ENCODE data around the gene ARMH3.
A peak's percentile ranks its signal among the peaks of the same experiment; 100 is the strongest.

The ARMH3 gene

GRCh38 chr10:101830322-101831168, 225.4 kb downstream of the ARMH3 start:
- Histone ChIP-seq H3K4me1 (ENCODE audit: insufficient read depth, low read length) (peaks cover 7% of the 10 kb centered on the region), H3K27me3 (ENCODE audit: insufficient read depth, low read length) (no peaks in the 10 kb centered on the region), H3K4me3 (ENCODE audit: low read length) (peak overlapping the region; percentile 72), H3K27ac (ENCODE audit: low read length) (no peak overlapping the region), H3K9me3 (ENCODE audit: insufficient read depth, low read depth, low read length) (no peaks in the 10 kb centered on the region), H3K36me3 (ENCODE audit: insufficient read depth, low read depth, low read length) (no peaks in the 10 kb centered on the region), H3K9ac (ENCODE audit: low read depth, low read length) (peak overlapping the region; percentile 40; the same call in 1 of the 2 replicates)

GRCh38 chr10:101829561-101830315, 226.2 kb downstream of the ARMH3 start:
- no peak overlapping the region for H3K27ac ChIP-seq (ENCODE audit: low read length)
- no peak overlapping the region for H3K9ac ChIP-seq (ENCODE audit: low read depth, low read length)
- H3K9me3 ChIP-seq (ENCODE audit: insufficient read depth, low read depth, low read length) = no peaks in the 10 kb centered on the region
- H3K4me1 ChIP-seq (ENCODE audit: insufficient read depth, low read length) = peaks cover 4% of the 10 kb centered on the region; the same call in 1 of the 2 replicates
- no peaks in the 10 kb centered on the region for H3K27me3 ChIP-seq (ENCODE audit: insufficient read depth, low read length)
- no peaks in the 10 kb centered on the region for H3K36me3 ChIP-seq (ENCODE audit: insufficient read depth, low read depth, low read length)
- H3K4me3 ChIP-seq (ENCODE audit: low read length) = peak overlapping the region; percentile 72

- Histone ChIP-seq H3K36me3 (ENCODE audit: insufficient read depth, low read depth, low read length) (no peaks in the 10 kb centered on the region), H3K9me3 (ENCODE audit: insufficient read depth, low read depth, low read length) (no peaks in the 10 kb centered on the region), H3K9ac (ENCODE audit: low read depth, low read length) (no peak overlapping the region), H3K27ac (ENCODE audit: low read length) (no peak overlapping the region), H3K27me3 (ENCODE audit: insufficient read depth, low read length) (no peaks in the 10 kb centered on the region), H3K4me3 (ENCODE audit: low read length) (peak overlapping the region; percentile 52; the same call in 1 of the 2 replicates), H3K4me1 (ENCODE audit: insufficient read depth, low read length) (peaks cover 4% of the 10 kb centered on the region; the same call in 1 of the 2 replicates)
Measured at GRCh38 chr10:101828766-101829551, 227.0 kb downstream of the ARMH3 start.

- H3K9me3 ChIP-seq (ENCODE audit: insufficient read depth, low read depth, low read length) = no peaks in the 10 kb centered on the region
- no peak overlapping the region for H3K9ac ChIP-seq (ENCODE audit: low read depth, low read length)
- no peaks in the 10 kb centered on the region for H3K27me3 ChIP-seq (ENCODE audit: insufficient read depth, low read length)
- no peak overlapping the region for H3K27ac ChIP-seq (ENCODE audit: low read length)
- no peak overlapping the region for H3K4me3 ChIP-seq (ENCODE audit: low read length)
- no peaks in the 10 kb centered on the region for H3K36me3 ChIP-seq (ENCODE audit: insufficient read depth, low read depth, low read length)
- peaks cover 4% of the 10 kb centered on the region; the same call in 1 of the 2 replicates for H3K4me1 ChIP-seq (ENCODE audit: insufficient read depth, low read length)
Measured at GRCh38 chr10:101827919-101828600, 227.9 kb downstream of the ARMH3 start.

- no peaks in the 10 kb centered on the region for H3K27me3 ChIP-seq (ENCODE audit: insufficient read depth, low read length)
- H3K4me3 ChIP-seq (ENCODE audit: low read length) = no peak overlapping the region
Measured at GRCh38 chr10:101826852-101827434, 229.0 kb downstream of the ARMH3 start.

GRCh38 chr10:101824736-101825135, 231.2 kb downstream of the ARMH3 start:
- no peaks in the 10 kb centered on the region for H3K4me1 ChIP-seq (ENCODE audit: insufficient read depth, low read length)
- H3K27me3 ChIP-seq (ENCODE audit: insufficient read depth, low read length) = no peaks in the 10 kb centered on the region
- no peak overlapping the region for H3K9ac ChIP-seq (ENCODE audit: low read depth, low read length)
- H3K27ac ChIP-seq (ENCODE audit: low read length) = no peak overlapping the region
- H3K4me3 ChIP-seq (ENCODE audit: low read length) = no peak overlapping the region
- no peaks in the 10 kb centered on the region for H3K36me3 ChIP-seq (ENCODE audit: insufficient read depth, low read depth, low read length)
- no peaks in the 10 kb centered on the region for H3K9me3 ChIP-seq (ENCODE audit: insufficient read depth, low read depth, low read length)

More at GRCh38 chr10:101826852-101827434, 229.0 kb downstream of the ARMH3 start:
- Histone ChIP-seq H3K9me3 (ENCODE audit: insufficient read depth, low read depth, low read length) (no peaks in the 10 kb centered on the region), H3K9ac (ENCODE audit: low read depth, low read length) (no peak overlapping the region), H3K27ac (ENCODE audit: low read length) (no peak overlapping the region), H3K36me3 (ENCODE audit: insufficient read depth, low read depth, low read length) (no peaks in the 10 kb centered on the region), H3K4me1 (ENCODE audit: insufficient read depth, low read length) (peaks cover 4% of the 10 kb centered on the region; the same call in 1 of the 2 replicates)

- Histone ChIP-seq H3K9ac (ENCODE audit: low read depth, low read length) (peak overlapping the region; percentile 98), H3K36me3 (ENCODE audit: insufficient read depth, low read depth, low read length) (no peaks in the 10 kb centered on the region), H3K27ac (ENCODE audit: low read length) (peak overlapping the region; percentile 98), H3K4me1 (ENCODE audit: insufficient read depth, low read length) (0 out of 2 replicates have a peak, but pooled peaks cover 5% of the 10 kb centered on the region), H3K27me3 (ENCODE audit: insufficient read depth, low read length) (no peaks in the 10 kb centered on the region), H3K4me3 (ENCODE audit: low read length) (peak overlapping the region; percentile 97), H3K9me3 (ENCODE audit: insufficient read depth, low read depth, low read length) (no peaks in the 10 kb centered on the region)
Measured at GRCh38 chr10:101818872-101819633, 236.9 kb downstream of the ARMH3 start.

GRCh38 chr10:101818119-101818871, 237.7 kb downstream of the ARMH3 start, which contains the start of gene OGA:
OGA (minus strand) TSS chr10:101818444; CDS start chr10:101818022, 422 bp downstream.
- peak within 1 kb of the TSS; percentile 97 for H3K4me3 ChIP-seq (ENCODE audit: low read length)
- no peaks in the 10 kb centered on the region for H3K9me3 ChIP-seq (ENCODE audit: insufficient read depth, low read depth, low read length)
- H3K27me3 ChIP-seq (ENCODE audit: insufficient read depth, low read length) = no peaks in the 10 kb centered on the region
- 0 out of 2 replicates have a peak, but pooled peaks cover 5% of the 10 kb centered on the region for H3K4me1 ChIP-seq (ENCODE audit: insufficient read depth, low read length)
- H3K36me3 ChIP-seq (ENCODE audit: insufficient read depth, low read depth, low read length) = peaks cover 3% of the 10 kb centered on the region
- H3K27ac ChIP-seq (ENCODE audit: low read length) = peak within 1 kb of the TSS; percentile 98
- peak within 1 kb of the TSS; percentile 98 for H3K9ac ChIP-seq (ENCODE audit: low read depth, low read length)

GRCh38 chr10:101817337-101818118, 238.4 kb downstream of the ARMH3 start:
- peak overlapping the region; percentile 97 for H3K4me3 ChIP-seq (ENCODE audit: low read length)
- H3K36me3 ChIP-seq (ENCODE audit: insufficient read depth, low read depth, low read length) = peaks cover 11% of the 10 kb centered on the region
- 0 out of 2 replicates have a peak, but pooled peaks cover 5% of the 10 kb centered on the region for H3K4me1 ChIP-seq (ENCODE audit: insufficient read depth, low read length)
- peak overlapping the region; percentile 44 for H3K27ac ChIP-seq (ENCODE audit: low read length)
- H3K9ac ChIP-seq (ENCODE audit: low read depth, low read length) = peak overlapping the region; percentile 98
- H3K9me3 ChIP-seq (ENCODE audit: insufficient read depth, low read depth, low read length) = no peaks in the 10 kb centered on the region
- H3K27me3 ChIP-seq (ENCODE audit: insufficient read depth, low read length) = no peaks in the 10 kb centered on the region

Data from iPS-20b (cell line).